Colonic mucosa (tissue), 4 donors: ENCODE measurements around the gene MIX23. TPM values are rescaled to one million over a fixed set of nuclear protein-coding genes. Genes with fewer than 3 reads are reported as not detected.

Experiments
- DNase-seq: peaks from one replicate; pipeline ENCODE4 v3.0.0-alpha.2; 2020
- H3K27ac ChIP-seq: fragments of 200-600 bp; one replicate; pipeline ENCODE4 v1.8.0; 2021
- H3K27me3 ChIP-seq: fragments of 200-600 bp; one replicate; pipeline ENCODE4 v1.8.0; 2021
- H3K36me3 ChIP-seq: fragments of 200-600 bp; one replicate; pipeline ENCODE4 v1.8.0; 2021
- H3K4me1 ChIP-seq: fragments of 200-600 bp; one replicate; pipeline ENCODE4 v1.8.0; 2021; ENCODE audit warnings: mild to moderate bottlenecking
- H3K4me3 ChIP-seq: fragments of 200-600 bp; one replicate; pipeline ENCODE4 v1.8.0; 2021
- H3K9ac ChIP-seq, 2 donors: one replicate each; pipeline ENCODE4 v1.7.0; 2013; ENCODE audit warnings: control low read depth in 2 of 2, low read depth in 2 of 2, low read length in 2 of 2
- H3K9me3 ChIP-seq: fragments of 200-600 bp; one replicate; pipeline ENCODE4 v1.8.0; 2021
- CTCF ChIP-seq: fragments of 200-600 bp; IDR thresholded peaks from one replicate; pipeline ENCODE4 v1.8.0; 2022; ENCODE audit warnings: antibody characterized with exemption, mild to moderate bottlenecking
- intact Hi-C: fragments of 100-400 bp; cut with DNase I; formaldehyde crosslinking; loops from one replicate; pipeline ENCODE4 v1.14.1; 2022
- total RNA-seq, 2 donors: library from RNA; stranded (reverse); fragmentation: NEBNext Ultra II Directional in 1 of 2; extraction: Animal tissue kit (Norgen Biotek cat#: 25700) in 1 of 2; gene quantifications; one replicate each; pipeline ENCODE4 v1.2.1, GENCODE V29; 2021
- donor health status: healthy.
- donor health status: DM: no; HTN: no; CAD: no.
- donor health status: DM: no; HTN: no; CAD: no.

MIX23 gene
- total RNA-seq, 2 donors from 2014 or later = 44.5 to 66.6 TPM

GRCh38 chr3:122310361-122310760 lies 72.7 kb downstream of the MIX23 start:
- peak; percentile 52 for DNase-seq
- no peaks in the 10 kb centered on the region for H3K36me3 ChIP-seq
- TF ChIP-seq CTCF = no peak
- intact Hi-C loops = no loop called here
- no peaks in the 10 kb centered on the region for H3K9me3 ChIP-seq
- no peaks in the 10 kb centered on the region for H3K4me1 ChIP-seq
- peak overlapping the region; percentile 35 for H3K27ac ChIP-seq
- no peaks in the 10 kb centered on the region for H3K27me3 ChIP-seq
- H3K4me3 ChIP-seq = no peak overlapping the region
- peak overlapping the region in 1 of 2 donors; percentile 43 for H3K9ac ChIP-seq

Other genes with a start within 250 kb of the MIX23 start
- gene CASR, start 199.6 kb downstream of the MIX23 start, total RNA-seq = under 1 TPM; 0.16 to 0.22 TPM
- gene CSTA, start 58.0 kb downstream of the MIX23 start, total RNA-seq = 1 to 10 TPM in 1 of 2 donors, not detected in 1; 1.2 TPM
- 100 to 1,000 TPM; 167 to 310 TPM for gene FAM162A, start 951 bp upstream of the MIX23 start, total RNA-seq
- 1 to 10 TPM; 1.9 to 3.6 TPM for gene WDR5B, start 32.8 kb upstream of the MIX23 start, total RNA-seq
- gene KPNA1, start 131.7 kb upstream of the MIX23 start, total RNA-seq = 10 to 100 TPM; 47.4 to 60.4 TPM
- 10 to 100 TPM; 20.2 to 28.0 TPM for gene PARP9, start 181.1 kb upstream of the MIX23 start, total RNA-seq
- 10 to 100 TPM; 44.0 to 46.4 TPM for gene DTX3L, start 181.1 kb upstream of the MIX23 start, total RNA-seq
- 1 to 10 TPM in 1 of 2 donors, under 1 TPM in 1; 0.74 to 1.1 TPM for gene PARP15, start 194.4 kb upstream of the MIX23 start, total RNA-seq